GM21367 (cell line): ENCODE data around the gene CDK10.

Experiments used
- ATAC-seq: cut with Tn5 transposase; IDR thresholded peaks from one replicate; pipeline ENCODE4 v1.9.1; 2021; ENCODE audit not compliant: unreplicated experiment

CDK10 gene

GRCh38 chr16:89710709-89711564 is 24.4 kb downstream of the CDK10 start:
- ATAC-seq, result no peak

DNA sequence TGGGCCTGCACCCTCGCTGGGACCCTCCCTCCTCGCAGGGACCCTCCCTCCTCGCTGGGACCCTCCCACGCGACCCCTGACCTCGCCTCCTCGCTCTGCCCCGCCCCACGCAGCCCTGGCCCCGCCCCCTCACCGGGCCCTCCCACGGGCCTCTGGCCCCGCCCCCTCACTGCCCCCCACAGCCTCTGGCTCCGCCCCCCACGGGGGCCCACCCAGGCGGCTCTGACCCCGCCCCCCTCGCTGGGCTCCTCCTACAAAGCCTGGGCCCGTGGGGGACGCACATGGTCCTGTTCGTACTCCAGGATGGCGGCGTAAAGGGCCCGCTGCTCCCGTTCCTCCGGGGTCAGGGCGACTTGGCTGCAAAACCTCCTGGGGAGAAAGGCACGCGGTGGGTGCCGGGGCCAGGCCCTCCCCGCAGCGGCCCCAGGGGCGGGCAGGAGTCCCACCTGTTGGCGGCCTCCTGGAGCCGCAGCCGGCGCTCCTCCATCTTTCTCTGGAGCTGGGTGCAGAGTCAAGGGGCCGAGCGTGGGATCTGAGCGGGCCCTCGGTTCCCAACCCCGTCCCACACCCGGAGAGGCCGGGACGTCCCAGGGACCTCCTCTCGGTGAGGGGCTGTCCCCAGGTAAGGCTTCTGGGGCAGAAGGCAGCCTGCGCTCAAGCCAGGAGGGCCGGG is 25.2 kb downstream of the CDK10 start:
- ATAC-seq, result no peak

DNA sequence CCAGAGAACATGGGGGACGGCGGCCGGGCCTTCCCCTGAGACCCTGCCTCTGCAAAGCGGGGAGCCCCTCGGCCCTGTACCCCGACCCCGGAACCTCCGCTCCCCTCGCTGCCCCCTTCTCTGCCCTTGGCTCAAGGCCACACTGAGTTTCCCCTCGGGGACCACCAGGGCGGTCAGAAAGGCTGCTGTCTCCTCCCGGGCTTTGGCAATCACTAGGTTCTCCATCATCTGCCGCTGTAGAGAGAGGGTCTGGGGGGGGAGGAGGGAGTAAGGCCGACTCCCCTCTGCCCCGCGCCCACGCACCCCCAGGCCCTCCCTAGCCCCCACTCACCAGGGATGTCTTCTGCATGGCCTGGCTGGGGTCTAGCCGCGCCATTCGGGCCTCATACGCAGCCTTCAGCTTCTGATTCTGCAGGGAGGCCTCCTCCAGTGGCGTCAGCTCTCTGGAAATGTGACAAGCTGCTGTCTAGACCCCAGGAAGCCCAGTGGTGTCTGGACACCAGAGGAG is 25.8 kb downstream of the CDK10 start:
- ATAC-seq, result no peak

GRCh38 chr16:89716493-89716892 is 30.0 kb downstream of the CDK10 start:
- no peak for ATAC-seq

DNA sequence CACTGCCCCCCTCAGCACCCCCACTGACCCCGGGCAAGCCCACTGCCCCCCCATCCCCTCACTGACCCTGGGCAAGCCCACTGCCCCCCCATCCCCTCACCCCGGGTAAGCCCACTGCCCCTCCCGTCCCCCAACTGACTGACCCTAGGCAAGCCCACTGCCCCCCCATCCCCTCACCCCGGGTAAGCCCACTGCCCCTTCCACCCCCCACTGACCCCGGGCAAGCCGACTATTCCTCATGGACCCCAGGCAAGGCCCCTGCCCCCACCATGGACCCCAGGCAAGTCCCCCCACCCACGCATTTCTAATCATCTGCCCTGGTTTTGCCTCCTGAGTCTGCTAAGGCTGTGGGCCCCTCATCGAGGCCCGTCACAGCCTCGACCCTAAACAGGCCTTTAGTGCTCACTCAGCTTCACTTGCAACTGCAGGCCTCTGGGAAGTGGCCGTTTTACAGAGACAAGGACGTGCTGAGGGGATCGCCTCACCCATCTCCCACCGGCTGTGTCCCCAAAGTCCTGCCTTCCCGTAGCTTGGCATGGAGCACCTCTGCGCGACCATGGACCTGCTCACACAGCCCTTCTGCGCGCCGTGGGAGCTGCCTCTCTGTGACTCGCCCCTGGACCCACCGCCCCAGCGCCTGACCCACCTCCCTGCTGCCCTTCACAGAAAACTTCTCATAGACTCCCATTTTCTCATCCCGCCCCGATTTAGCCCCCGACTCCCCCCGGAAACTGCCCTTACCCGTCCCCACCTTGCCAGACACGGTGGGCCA is 30.6 kb downstream of the CDK10 start:
- no peak for ATAC-seq

DNA sequence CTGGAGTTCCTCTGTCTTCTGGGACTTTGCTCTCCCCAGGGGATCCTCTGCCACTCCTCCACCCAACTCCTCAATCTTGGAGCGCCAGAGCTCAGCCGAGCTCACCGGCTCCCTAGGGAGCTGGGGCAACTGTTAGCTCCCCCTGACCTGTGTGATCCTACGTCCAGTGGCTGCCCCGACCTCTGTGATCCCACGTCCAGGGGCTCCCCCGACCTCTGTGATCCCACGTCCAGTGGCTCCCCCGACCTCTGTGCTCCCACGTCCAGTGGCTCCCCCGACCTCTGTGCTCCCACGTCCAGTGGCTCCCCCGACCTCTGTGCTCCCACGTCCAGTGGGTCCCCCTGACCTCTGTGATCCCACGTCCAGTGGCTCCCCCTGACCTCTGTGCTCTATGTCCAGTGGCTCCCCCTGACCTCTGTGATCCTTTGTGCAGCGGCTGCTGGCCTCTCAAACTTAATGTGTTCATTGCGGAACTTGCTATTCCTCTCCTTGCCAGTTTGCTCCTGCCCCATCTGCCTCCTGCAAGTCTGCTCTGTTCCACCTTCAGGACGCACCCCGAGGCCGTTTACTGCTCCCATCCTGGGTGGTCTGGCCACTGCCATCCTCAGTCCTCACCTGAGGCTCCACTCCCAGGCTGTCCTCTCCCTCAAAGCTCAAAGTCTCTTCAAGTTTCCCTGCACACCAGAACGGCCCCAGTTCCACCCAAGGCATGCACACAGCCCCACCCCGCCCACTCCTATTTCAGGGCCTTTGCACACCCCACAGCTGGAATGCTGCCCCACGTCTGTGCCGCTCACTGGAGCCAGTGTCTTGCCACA is 31.4 kb downstream of the CDK10 start:
- no peak for ATAC-seq

GRCh38 chr16:89720551-89720812 is 34.0 kb downstream of the CDK10 start:
- peak; percentile 9 for ATAC-seq

GRCh38 chr16:89720813-89721545 is 34.5 kb downstream of the CDK10 start, which contains the start of the genes VPS9D1 and ZNF276:
VPS9D1 (minus strand) TSS chr16:89720898; CDS start chr16:89720861, 37 bp downstream.
ZNF276 (plus strand) TSS chr16:89721537; CDS start chr16:89721641, 104 bp downstream.
- peak; percentile 47 for ATAC-seq

GRCh38 chr16:89721546-89722391 is 35.3 kb downstream of the CDK10 start:
- ATAC-seq, result peak; percentile 21

DNA sequence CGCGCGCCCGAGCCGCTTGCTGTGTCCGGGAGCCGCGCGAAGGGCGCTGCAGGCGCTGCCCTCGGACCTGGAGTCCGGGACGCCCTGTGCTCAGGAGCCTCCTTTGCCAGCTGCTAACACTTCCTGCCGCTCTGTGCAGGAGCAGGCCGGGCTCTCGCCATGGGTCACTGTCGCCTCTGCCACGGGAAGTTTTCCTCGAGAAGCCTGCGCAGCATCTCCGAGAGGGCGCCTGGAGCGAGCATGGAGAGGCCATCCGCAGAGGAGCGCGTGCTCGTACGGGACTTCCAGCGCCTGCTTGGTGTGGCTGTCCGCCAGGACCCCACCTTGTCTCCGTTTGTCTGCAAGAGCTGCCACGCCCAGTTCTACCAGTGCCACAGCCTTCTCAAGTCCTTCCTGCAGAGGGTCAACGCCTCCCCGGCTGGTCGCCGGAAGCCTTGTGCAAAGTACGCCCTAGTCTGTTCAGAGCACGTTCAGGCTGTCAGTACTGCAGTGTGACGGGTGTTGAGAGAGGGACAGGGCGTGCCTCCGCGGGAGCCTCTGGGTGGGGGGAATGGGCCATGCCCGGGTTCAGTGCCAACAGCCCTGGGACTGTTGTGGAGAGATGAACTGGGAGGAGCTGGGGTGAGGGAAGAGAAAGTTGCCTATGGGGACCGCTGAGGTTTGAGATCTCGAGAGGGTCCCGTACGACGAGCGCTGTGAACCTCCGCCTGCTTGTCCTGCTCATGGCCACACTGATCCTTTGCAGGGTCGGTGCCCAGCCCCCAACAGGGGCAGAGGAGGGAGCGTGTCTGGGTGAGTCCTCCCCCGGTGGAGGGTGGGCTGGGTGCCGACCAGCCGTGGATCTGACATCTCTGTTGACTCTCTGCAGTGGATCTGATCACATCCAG is 36.1 kb downstream of the CDK10 start:
- ATAC-seq, result no peak

DNA sequence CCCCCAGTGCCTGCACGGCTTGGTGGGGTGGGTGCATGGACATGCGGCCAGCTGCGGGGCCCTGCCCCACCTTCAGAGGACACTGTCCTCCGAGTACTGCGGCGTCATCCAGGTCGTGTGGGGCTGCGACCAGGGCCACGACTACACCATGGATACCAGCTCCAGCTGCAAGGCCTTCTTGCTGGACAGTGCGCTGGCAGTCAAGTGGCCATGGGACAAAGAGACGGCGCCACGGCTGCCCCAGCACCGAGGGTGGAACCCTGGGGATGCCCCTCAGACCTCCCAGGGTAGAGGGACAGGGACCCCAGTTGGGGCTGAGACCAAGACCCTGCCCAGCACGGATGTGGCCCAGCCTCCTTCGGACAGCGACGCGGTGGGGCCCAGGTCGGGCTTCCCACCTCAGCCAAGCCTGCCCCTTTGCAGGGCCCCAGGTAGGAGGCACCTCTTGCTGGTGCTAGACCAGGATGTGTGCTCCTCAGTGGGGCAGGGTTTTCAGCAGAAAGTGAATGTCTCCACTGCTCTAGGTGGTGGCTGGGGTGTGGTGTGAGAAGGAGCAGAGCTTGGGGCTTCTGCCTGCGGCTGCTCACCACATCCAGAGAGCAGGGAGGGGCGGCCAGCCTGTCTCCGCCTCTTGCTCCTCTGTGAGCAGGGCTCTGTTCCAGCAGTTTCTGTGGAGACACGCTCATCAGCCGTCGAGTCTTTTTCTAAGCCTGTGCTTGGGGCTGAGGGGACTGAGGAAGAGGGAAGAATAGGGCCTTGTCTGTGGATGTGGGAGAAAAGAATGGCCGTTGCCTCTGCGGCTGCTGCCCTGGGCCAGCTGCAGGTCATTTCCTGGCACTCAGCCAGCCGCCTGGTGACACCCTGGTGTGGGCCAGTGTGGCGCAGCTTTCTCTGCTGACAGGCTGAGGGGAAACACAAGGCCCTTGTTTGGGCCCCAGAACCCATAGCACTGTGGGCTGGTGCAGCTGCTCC is 37.1 kb downstream of the CDK10 start:
- no peak for ATAC-seq

GRCh38 chr16:89727406-89728120 is 41.1 kb downstream of the CDK10 start:
- no peak for ATAC-seq

GRCh38 chr16:89729293-89729692 is 42.8 kb downstream of the CDK10 start:
- no peak for ATAC-seq

- no peak for ATAC-seq
Observed at GRCh38 chr16:89729863-89730593, 43.5 kb downstream of the CDK10 start.

GRCh38 chr16:89730610-89731234 is 44.2 kb downstream of the CDK10 start:
- ATAC-seq, result no peak
